HepG2 (cell line): ENCODE data around the gene STRN3. TPM values are rescaled to one million over a fixed set of nuclear protein-coding genes. Genes with fewer than 3 reads are reported as not detected.
A peak's percentile ranks its signal among the peaks of the same experiment; 100 is the strongest.

Source experiments
- AKAP8 ChIP-seq: sonication (generic); formaldehyde crosslinking; IDR thresholded peaks from 2 replicates; pipeline ENCODE4 v1.5.1; 2020; ENCODE audit warnings: mild to moderate bottlenecking, missing genetic modification reagents
- BATF2 ChIP-seq: sonication (generic); formaldehyde crosslinking; IDR thresholded peaks from 2 replicates; pipeline ENCODE4 v1.8.0; 2022; ENCODE audit warnings: mild to moderate bottlenecking, missing genetic modification reagents, moderate library complexity
- GZF1 ChIP-seq: sonication (generic); formaldehyde crosslinking; IDR thresholded peaks from 2 replicates; pipeline ENCODE4 v1.5.1; 2020; ENCODE audit warnings: mild to moderate bottlenecking, missing genetic modification reagents
- HHEX ChIP-seq: IDR thresholded peaks from 2 replicates; pipeline ENCODE4 v1.6.1; 2016; ENCODE audit warnings: control low read depth
- KAT8 ChIP-seq: IDR thresholded peaks from 2 replicates; pipeline ENCODE4 v1.6.1; 2016; ENCODE audit warnings: missing genetic modification reagents, missing compliant biosample characterization
- MYC ChIP-seq: sonication (generic); formaldehyde crosslinking; IDR thresholded peaks from 2 replicates; pipeline ENCODE4 v1.9.0; 2021; ENCODE audit warnings: missing genetic modification reagents, borderline replicate concordance
- NKX3-1 ChIP-seq: sonication (generic); formaldehyde crosslinking; IDR thresholded peaks from 2 replicates; pipeline ENCODE4 v1.5.0; 2020; ENCODE audit warnings: missing genetic modification reagents
- POGK ChIP-seq: sonication (generic); formaldehyde crosslinking; conservative IDR thresholded peaks from 2 replicates; pipeline ENCODE4 v1.8.0; 2022; ENCODE audit warnings: mild to moderate bottlenecking, moderate library complexity, missing genetic modification reagents
- SALL2 ChIP-seq: sonication (generic); formaldehyde crosslinking; IDR thresholded peaks from 2 replicates; pipeline ENCODE4 v1.8.1; 2023; ENCODE audit warnings: mild to moderate bottlenecking, missing genetic modification reagents, inconsistent platforms
- SOX13 ChIP-seq, 3 experiments: fragments of 450-650 bp in 1 of 3; sonication (generic) in 1 of 3; formaldehyde crosslinking in 1 of 3; IDR thresholded peaks in 2 of 3; conservative IDR thresholded peaks in 1 of 3; 2 replicates each; pipeline versions ENCODE4 v1.5.0 to v1.6.1; 2016 to 2020; ENCODE audit warnings: antibody characterized with exemption in 1 of 3, mild to moderate bottlenecking in 1 of 3, missing compliant biosample characterization in 1 of 3, missing genetic modification reagents in 1 of 3, moderate library complexity in 1 of 3
- SP2 ChIP-seq: sonication (generic); formaldehyde crosslinking; IDR thresholded peaks from 2 replicates; pipeline ENCODE4 v1.5.1; 2020; ENCODE audit warnings: mild to moderate bottlenecking, missing genetic modification reagents
- ZBTB33 ChIP-seq: sonication (generic); formaldehyde crosslinking; IDR thresholded peaks from 2 replicates; pipeline ENCODE4 v1.4.0; 2020; ENCODE audit warnings: missing genetic modification reagents
- ZBTB4 ChIP-seq: sonication (generic); formaldehyde crosslinking; IDR thresholded peaks from 2 replicates; pipeline ENCODE4 v1.4.0; 2020; ENCODE audit warnings: missing genetic modification reagents, mild to moderate bottlenecking, borderline replicate concordance
- ZC3H13 ChIP-seq: sonication (generic); formaldehyde crosslinking; IDR thresholded peaks from 2 replicates; pipeline ENCODE4 v1.8.1; 2023; ENCODE audit warnings: mild to moderate bottlenecking, missing genetic modification reagents, moderate library complexity
- ZMAT5 ChIP-seq: sonication (generic); formaldehyde crosslinking; IDR thresholded peaks from 2 replicates; pipeline ENCODE4 v1.5.0; 2020; ENCODE audit warnings: mild to moderate bottlenecking, low read depth, missing genetic modification reagents, borderline replicate concordance
- ZNF331 ChIP-seq: sonication (generic); formaldehyde crosslinking; IDR thresholded peaks from 2 replicates; pipeline ENCODE4 v1.4.0; 2020; ENCODE audit warnings: missing genetic modification reagents
- ZNF501 ChIP-seq: sonication (generic); formaldehyde crosslinking; IDR thresholded peaks from 2 replicates; pipeline ENCODE4 v1.5.1; 2020; ENCODE audit warnings: mild to moderate bottlenecking, moderate library complexity, missing genetic modification reagents
- ZNF740 ChIP-seq: sonication (generic); formaldehyde crosslinking; IDR thresholded peaks from 2 replicates; pipeline ENCODE4 v1.4.0; 2020; ENCODE audit warnings: missing genetic modification reagents
- ZNF841 ChIP-seq: sonication (generic); formaldehyde crosslinking; IDR thresholded peaks from 2 replicates; pipeline ENCODE4 v1.8.1; 2023; ENCODE audit warnings: missing genetic modification reagents, borderline replicate concordance
- polyA plus RNA-seq, 8 experiments: library from polyadenylated mRNA; depleted of rRNA in 3 of 8; stranded (reverse) in 7 of 8; unstranded in 1 of 8; fragments of >200 nt; fragmentation: Illumina TruSeq in 4 of 8; extraction: Trizol in 4 of 8; gene quantifications; 2 replicates each; pipeline versions ENCODE4 v1.2.1 to v1.2.3, GENCODE V29; 2011 to 2016; ENCODE audit warnings: low read depth in 4 of 8, missing spikeins in 1 of 8, mixed read lengths in 1 of 8; ENCODE audit not compliant: insufficient read depth in 1 of 8
- total RNA-seq, 5 experiments: library from RNA; depleted of rRNA; stranded (reverse); fragments of >200 nt; fragmentation: Illumina TruSeq; extraction: Trizol; gene quantifications; 2 replicates each; pipeline ENCODE4 v1.2.3, GENCODE V29; 2016; ENCODE audit warnings: low read depth in 1 of 5

The STRN3 gene
- total and polyA plus RNA-seq, 2 of the 13 experiments (the other 11 are each of a cell fraction or from before 2014, with no cell fraction given) = 49.4 to 123 TPM

GRCh38 chr14:30874999-30875787 is 151.0 kb downstream of the STRN3 start (continued):
- TF ChIP-seq ZBTB33 (peak; percentile 89), SOX13 (IDR thresholded peaks at IDR 0.05) (no peak), SOX13 (CRISPR knock-in tag; conservative IDR thresholded peaks at IDR 0.05 in 1 of 2, IDR thresholded peaks at IDR 0.05 in 1 of 2) (0 out of 4 replicates have a peak, but pooled peaks of 1 of the 2 experiments have one; percentile 12), BATF2 (0 out of 2 replicates have a peak, but pooled peaks have one; percentile 27), ZMAT5 (CRISPR knock-in tag) (no peak), MYC (CRISPR knock-in tag) (peak; percentile 15; the same call in 1 of the 2 replicates), SALL2 (CRISPR knock-in tag) (0 out of 2 replicates have a peak, but pooled peaks have one; percentile 6), NKX3-1 (CRISPR knock-in tag) (no peak), ZNF740 (CRISPR knock-in tag) (0 out of 2 replicates have a peak, but pooled peaks have one; percentile 8), HHEX (CRISPR knock-in tag) (no peak), KAT8 (CRISPR knock-in tag) (no peak), ZBTB4 (CRISPR knock-in tag) (peak; percentile 86; the same call in 1 of the 2 replicates), ZNF841 (no peak), POGK (no peak), GZF1 (CRISPR knock-in tag) (peak; percentile 38), ZNF331 (no peak), ZC3H13 (CRISPR knock-in tag) (0 out of 2 replicates have a peak, but pooled peaks have one; percentile 35), SP2 (0 out of 2 replicates have a peak, but pooled peaks have one; percentile 2), AKAP8 (CRISPR knock-in tag) (0 out of 2 replicates have a peak, but pooled peaks have one; percentile 14), ZNF501 (CRISPR knock-in tag) (0 out of 2 replicates have a peak, but pooled peaks have one; percentile 32)
